K562 (cell line): ENCODE measurements around the gene GRIN2D. TPM values are rescaled to one million over a fixed set of nuclear protein-coding genes. Genes with fewer than 3 reads are reported as not detected.
A peak's percentile ranks its signal among the peaks of the same experiment; 100 is the strongest.

Experiments
- ARID2 ChIP-seq: fragments of 450-650 bp; IDR thresholded peaks from 2 replicates; pipeline ENCODE4 v1.6.1; 2017; ENCODE audit warnings: antibody characterized with exemption, mild to moderate bottlenecking
- CCNT2 ChIP-seq: IDR thresholded peaks from 2 replicates; pipeline ENCODE4 v1.6.1; 2011; ENCODE audit warnings: borderline replicate concordance, low read depth, mild to moderate bottlenecking, moderate library complexity, mixed read lengths, low read length; ENCODE audit not compliant: insufficient read length; ENCODE audit errors: extremely low read depth
- CTBP1 ChIP-seq: fragments of 450-650 bp; IDR thresholded peaks from 2 replicates; pipeline ENCODE4 v1.6.1; 2016; ENCODE audit warnings: borderline replicate concordance
- HMGXB4 ChIP-seq: sonication (generic); formaldehyde crosslinking; IDR thresholded peaks from 2 replicates; pipeline ENCODE4 v1.8.1; 2023; ENCODE audit warnings: mild to moderate bottlenecking, missing genetic modification reagents
- IRF2 ChIP-seq: sonication (generic); formaldehyde crosslinking; IDR thresholded peaks from 2 replicates; pipeline ENCODE4 v1.8.1; 2022; ENCODE audit warnings: mild to moderate bottlenecking, missing genetic modification reagents
- NCOA2 ChIP-seq, 2 experiments: fragments of 450-650 bp; IDR thresholded peaks; 2 replicates each; pipeline ENCODE4 v1.6.1; 2018; ENCODE audit warnings: mild to moderate bottlenecking in 2 of 2, moderate library complexity in 1 of 2; ENCODE audit not compliant: partially characterized antibody in 2 of 2
- PPARD ChIP-seq: fragments of 250-450 bp; sonication (Bioruptor Pico); IDR thresholded peaks from 2 replicates; pipeline ENCODE4 v1.8.0; 2022; ENCODE audit warnings: inconsistent platforms, mild to moderate bottlenecking, moderate library complexity
- SMARCA5 ChIP-seq: fragments of 450-650 bp; IDR thresholded peaks from 2 replicates; pipeline ENCODE4 v1.6.1; 2016
- TAF7 ChIP-seq: fragments of 450-650 bp; IDR thresholded peaks from 2 replicates; pipeline ENCODE4 v1.6.1; 2016; ENCODE audit warnings: missing genetic modification characterization, missing compliant biosample characterization
- TAF9B ChIP-seq: fragments of 450-650 bp; IDR thresholded peaks from 2 replicates; pipeline ENCODE4 v1.6.1; 2018; ENCODE audit warnings: mild to moderate bottlenecking; ENCODE audit not compliant: partially characterized antibody
- ZNF583 ChIP-seq: fragments of 250-450 bp; sonication (Bioruptor Pico); IDR thresholded peaks from 2 replicates; pipeline ENCODE4 v1.4.0; 2020
- ZNF589 ChIP-seq: fragments of 200-800 bp; sonication (Bioruptor generic); IDR thresholded peaks from 2 replicates; pipeline ENCODE4 v1.6.1; 2016; ENCODE audit warnings: low read depth, missing genetic modification characterization, missing compliant biosample characterization
- ZNF699 ChIP-seq: fragments of 250-450 bp; sonication (Bioruptor Pico); IDR thresholded peaks from 2 replicates; pipeline ENCODE4 v1.8.0; 2021; ENCODE audit warnings: mild to moderate bottlenecking, moderate library complexity; ENCODE audit not compliant: insufficient replicate concordance
- ZNF79 ChIP-seq: fragments of 250-450 bp; sonication (Bioruptor Pico); IDR thresholded peaks from 2 replicates; pipeline ENCODE4 v1.4.0; 2020; ENCODE audit warnings: low read depth, mild to moderate bottlenecking, moderate library complexity
- polyA plus RNA-seq, 8 experiments: library from polyadenylated mRNA; depleted of rRNA in 4 of 8; stranded (reverse) in 5 of 8; unstranded in 3 of 8; fragments of >200 nt; fragmentation: Nextera tagmentation in 2 of 8; fragmentation: Illumina TruSeq in 1 of 8; extraction: Ambion mirVana in 2 of 8; extraction: Trizol in 1 of 8; gene quantifications; 2 replicates each; pipeline versions ENCODE4 v1.2.1 to v1.2.3, GENCODE V29; 2011 to 2014; ENCODE audit warnings: inconsistent platforms in 1 of 8, missing spikeins in 1 of 8
- total RNA-seq, 7 experiments: library from RNA; depleted of rRNA in 6 of 7; stranded (reverse); fragments of >200 nt in 6 of 7; fragmentation: Illumina TruSeq in 2 of 7; extraction: Trizol in 2 of 7; gene quantifications; 2 replicates each; pipeline versions ENCODE4 v1.2.1 to v1.2.3, GENCODE V29; 2011 to 2021; ENCODE audit warnings: low replicate concordance in 1 of 7
- TF ChIP-seq, protein P1 (sequence below): fragments of 250-450 bp; sonication (Bioruptor Pico); IDR thresholded peaks from 2 replicates; pipeline ENCODE4 v1.8.0; 2021; ENCODE audit warnings: borderline replicate concordance, mild to moderate bottlenecking, moderate library complexity; ENCODE audit not compliant: poor library complexity, severe bottlenecking
- TF ChIP-seq, protein P2 (sequence below), 2 experiments: fragments of 250-450 bp in 1 of 2; fragments of 450-650 bp in 1 of 2; sonication (Bioruptor Pico) in 1 of 2; IDR thresholded peaks; 2 replicates each; pipeline versions ENCODE4 v1.6.1 to v1.8.0; 2016 to 2021; ENCODE audit warnings: mild to moderate bottlenecking in 2 of 2, moderate library complexity in 2 of 2, missing compliant biosample characterization in 1 of 2, missing genetic modification characterization in 1 of 2
- TF ChIP-seq, protein P3 (sequence below): fragments of 450-650 bp; IDR thresholded peaks from 2 replicates; pipeline ENCODE4 v1.6.1; 2016; ENCODE audit warnings: mild to moderate bottlenecking
- TF ChIP-seq, protein P4 (sequence below): IDR thresholded peaks from 2 replicates; pipeline ENCODE4 v1.6.1; 2014; ENCODE audit warnings: antibody characterized with exemption

Gene GRIN2D
- total and polyA plus RNA-seq, 9 of the 15 experiments (the other 6 are each of a cell fraction or from before 2014, with no cell fraction given): 0.32 to 31.5 (median 1.8) TPM

DNA sequence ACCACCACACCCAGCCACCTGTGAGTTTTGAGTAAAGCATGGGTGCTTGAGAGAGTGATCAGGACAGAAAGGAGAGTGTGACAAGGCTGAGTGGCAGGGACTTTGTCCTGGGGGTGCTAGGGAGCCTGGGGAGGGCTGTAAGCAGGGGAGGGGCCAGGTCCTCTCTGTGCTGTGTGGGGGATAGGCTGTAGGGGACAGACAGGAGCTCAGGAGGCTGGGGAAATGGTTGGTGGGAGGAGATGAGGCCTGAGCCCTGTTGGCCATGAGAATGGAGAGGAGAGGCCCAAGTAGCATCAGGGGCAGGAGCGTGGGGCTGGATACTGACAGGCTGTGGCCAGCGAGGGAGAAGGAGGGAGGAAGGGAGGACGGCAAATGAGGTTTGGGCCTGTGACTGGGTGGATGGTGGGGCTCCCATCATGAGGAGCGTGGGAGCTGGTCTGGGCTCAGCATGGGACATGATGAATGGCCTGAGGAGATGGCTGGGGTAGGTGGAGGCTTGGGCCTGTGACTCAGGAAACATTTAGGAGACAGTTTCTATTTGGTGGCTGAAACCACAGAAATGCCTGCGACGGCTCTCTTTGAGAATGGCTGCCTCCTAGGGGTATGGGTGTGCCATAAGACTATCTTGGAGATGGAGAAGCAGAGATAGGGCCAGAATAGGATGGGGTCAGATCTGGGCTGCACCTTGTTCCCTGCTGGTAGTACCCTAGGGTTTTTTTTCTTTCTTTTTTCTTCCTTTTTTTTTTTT lies 25.0 kb downstream of the GRIN2D start (continued):
- TF ChIP-seq HMGXB4 (CRISPR knock-in tag) (no peak), ZNF79 (CRISPR knock-in tag) (no peak), IRF2 (CRISPR knock-in tag) (no peak), CTBP1 (peak; percentile 81), CCNT2 (no peak), ZNF589 (CRISPR knock-in tag) (no peak), ARID2 (no peak), TAF7 (no peak), ZNF583 (no peak), ZNF699 (CRISPR knock-in tag) (no peak), NCOA2 (IDR thresholded peaks at IDR 0.05; ENCODE audit: partially characterized antibody in 2 of 2) (no peak), TAF9B (no peak), SMARCA5 (peak; percentile 43; the same call in 1 of the 2 replicates), PPARD (no peak)
- TF ChIP-seq, protein P1, sequence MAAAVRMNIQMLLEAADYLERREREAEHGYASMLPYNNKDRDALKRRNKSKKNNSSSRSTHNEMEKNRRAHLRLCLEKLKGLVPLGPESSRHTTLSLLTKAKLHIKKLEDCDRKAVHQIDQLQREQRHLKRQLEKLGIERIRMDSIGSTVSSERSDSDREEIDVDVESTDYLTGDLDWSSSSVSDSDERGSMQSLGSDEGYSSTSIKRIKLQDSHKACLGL: no peak
- TF ChIP-seq, protein P2, sequence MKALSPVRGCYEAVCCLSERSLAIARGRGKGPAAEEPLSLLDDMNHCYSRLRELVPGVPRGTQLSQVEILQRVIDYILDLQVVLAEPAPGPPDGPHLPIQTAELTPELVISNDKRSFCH (CRISPR knock-in tag; IDR thresholded peaks at IDR 0.05): no peak
- TF ChIP-seq, protein P2 (tag; IDR thresholded peaks at IDR 0.05): no peak
- TF ChIP-seq, protein P3, sequence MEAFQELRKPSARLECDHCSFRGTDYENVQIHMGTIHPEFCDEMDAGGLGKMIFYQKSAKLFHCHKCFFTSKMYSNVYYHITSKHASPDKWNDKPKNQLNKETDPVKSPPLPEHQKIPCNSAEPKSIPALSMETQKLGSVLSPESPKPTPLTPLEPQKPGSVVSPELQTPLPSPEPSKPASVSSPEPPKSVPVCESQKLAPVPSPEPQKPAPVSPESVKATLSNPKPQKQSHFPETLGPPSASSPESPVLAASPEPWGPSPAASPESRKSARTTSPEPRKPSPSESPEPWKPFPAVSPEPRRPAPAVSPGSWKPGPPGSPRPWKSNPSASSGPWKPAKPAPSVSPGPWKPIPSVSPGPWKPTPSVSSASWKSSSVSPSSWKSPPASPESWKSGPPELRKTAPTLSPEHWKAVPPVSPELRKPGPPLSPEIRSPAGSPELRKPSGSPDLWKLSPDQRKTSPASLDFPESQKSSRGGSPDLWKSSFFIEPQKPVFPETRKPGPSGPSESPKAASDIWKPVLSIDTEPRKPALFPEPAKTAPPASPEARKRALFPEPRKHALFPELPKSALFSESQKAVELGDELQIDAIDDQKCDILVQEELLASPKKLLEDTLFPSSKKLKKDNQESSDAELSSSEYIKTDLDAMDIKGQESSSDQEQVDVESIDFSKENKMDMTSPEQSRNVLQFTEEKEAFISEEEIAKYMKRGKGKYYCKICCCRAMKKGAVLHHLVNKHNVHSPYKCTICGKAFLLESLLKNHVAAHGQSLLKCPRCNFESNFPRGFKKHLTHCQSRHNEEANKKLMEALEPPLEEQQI: no peak
- TF ChIP-seq, protein P4, sequence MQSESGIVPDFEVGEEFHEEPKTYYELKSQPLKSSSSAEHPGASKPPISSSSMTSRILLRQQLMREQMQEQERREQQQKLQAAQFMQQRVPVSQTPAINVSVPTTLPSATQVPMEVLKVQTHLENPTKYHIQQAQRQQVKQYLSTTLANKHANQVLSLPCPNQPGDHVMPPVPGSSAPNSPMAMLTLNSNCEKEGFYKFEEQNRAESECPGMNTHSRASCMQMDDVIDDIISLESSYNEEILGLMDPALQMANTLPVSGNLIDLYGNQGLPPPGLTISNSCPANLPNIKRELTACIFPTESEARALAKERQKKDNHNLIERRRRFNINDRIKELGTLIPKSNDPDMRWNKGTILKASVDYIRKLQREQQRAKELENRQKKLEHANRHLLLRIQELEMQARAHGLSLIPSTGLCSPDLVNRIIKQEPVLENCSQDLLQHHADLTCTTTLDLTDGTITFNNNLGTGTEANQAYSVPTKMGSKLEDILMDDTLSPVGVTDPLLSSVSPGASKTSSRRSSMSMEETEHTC: peak; percentile 43; the same call in 1 of the 2 replicates
